ENCODE results near the gene KRTAP10-1.
A peak's percentile ranks its signal among the peaks of the same experiment; 100 is the strongest.

KRTAP10-1 gene

DNA sequence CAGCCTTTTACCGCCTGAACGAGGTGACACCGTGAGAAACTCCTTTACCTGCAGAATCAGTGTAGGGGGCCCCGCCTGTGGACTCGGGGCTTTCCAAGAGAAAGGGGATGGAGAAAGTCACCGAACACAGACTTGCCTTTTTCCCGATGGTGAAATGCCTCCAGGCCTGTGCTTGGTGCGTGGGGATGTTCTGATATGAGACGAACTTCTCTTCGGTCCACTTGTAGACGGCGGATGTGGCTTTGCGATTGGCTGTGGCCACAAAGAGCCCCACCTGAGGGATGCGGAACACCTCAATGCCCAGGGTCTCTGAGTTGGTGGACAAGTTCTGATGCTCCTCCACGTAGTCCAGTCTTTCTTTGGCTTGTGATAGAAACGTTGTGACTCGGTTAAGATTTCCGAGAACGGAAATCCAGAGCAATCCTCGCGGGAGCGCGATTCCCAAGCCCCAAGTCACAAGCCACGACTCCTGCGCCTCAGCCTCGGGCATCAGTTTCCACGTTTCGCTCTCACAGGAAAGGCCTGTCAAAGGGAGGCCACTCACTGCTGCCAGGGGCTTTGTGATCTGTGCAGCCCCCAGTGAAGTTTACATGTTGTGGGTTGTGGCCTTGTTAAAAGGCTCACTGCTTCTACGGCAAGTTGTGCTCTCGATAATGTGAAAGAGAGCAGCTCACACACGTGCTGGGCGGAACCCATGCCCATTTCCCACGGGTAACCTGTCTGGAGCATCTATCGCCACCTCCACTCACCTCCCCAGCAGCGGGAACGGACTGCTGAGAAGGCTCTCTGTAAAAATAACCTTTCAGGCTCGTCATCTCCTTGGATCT, 12.6 kb downstream of the KRTAP10-1 start:
- DNase-seq = no peak

DNA sequence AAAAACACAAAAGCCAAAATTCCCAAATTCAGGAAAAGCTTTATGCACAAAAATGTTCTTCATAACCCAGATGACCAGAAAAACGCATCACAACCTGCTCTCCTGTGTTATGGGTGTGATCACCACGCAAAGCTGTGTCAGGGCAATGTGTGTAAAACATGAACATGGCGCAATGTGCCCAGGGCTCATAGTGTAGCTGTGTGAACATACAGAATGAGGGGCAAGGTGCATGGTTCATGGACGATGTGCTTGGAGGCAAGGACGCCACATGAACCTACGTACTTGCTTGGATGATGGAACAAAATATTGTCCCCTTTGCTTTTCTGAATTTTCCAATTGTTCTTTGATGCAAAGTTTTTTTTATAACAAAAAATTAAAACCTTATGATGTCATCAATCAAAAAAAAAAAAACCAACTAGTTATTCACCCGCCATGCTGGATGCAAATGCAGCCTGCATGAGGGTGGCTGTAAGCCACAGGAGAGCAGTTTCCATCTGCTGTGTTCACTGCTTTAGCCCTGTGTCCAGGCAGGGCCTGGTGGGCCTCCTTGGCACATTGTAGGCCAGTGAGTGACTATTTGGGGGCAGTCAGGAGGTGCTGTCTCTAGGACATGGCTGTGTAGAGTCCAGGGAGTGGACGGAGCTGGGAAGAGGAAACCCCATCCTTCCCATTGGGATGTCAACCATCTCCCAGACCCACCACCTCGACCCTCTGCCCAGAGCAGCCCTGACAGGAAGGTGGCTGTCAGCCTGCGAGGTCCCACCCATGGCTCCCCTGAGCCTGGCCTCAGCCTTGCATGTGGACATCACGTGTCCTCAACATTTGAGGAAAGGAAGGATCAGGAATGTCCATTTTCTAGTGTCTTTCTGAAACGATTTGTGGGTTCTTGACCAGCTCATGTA, 13.6 kb downstream of the KRTAP10-1 start:
- no peak for DNase-seq

DNA sequence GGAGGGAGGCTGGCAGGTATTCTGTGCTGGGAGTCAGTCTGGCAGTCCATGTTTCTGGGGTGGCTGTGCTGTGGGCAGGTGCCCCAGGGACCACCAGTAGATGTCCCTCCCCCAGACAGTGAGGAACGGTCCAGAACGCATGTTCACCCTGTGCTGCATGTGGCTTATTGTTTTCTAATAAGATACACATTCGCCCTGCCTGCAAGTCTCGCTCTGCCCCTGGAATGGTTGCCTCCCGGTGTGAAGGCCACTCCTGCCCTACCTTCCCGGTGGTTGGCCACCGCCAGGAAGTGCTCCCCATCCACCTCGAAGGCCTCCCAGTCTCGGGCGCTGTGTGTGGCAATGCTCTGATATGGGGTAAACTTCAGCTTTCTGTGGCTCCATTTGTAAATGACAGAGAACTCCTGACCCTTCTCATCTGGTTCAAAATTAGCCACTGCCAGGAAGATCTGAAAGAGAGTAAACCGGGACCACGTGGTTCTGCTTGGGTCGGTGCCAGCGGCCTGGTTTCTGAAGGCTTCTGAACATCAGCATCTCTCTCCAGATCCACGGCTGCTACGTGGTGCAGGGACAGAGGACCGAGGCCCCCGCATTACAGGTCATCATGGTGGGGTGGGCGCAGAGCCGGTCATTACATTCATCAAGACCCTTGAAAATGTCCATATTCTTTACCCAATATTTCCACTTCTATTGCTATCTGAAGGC, 14.5 kb downstream of the KRTAP10-1 start:
- no peak for DNase-seq

DNA sequence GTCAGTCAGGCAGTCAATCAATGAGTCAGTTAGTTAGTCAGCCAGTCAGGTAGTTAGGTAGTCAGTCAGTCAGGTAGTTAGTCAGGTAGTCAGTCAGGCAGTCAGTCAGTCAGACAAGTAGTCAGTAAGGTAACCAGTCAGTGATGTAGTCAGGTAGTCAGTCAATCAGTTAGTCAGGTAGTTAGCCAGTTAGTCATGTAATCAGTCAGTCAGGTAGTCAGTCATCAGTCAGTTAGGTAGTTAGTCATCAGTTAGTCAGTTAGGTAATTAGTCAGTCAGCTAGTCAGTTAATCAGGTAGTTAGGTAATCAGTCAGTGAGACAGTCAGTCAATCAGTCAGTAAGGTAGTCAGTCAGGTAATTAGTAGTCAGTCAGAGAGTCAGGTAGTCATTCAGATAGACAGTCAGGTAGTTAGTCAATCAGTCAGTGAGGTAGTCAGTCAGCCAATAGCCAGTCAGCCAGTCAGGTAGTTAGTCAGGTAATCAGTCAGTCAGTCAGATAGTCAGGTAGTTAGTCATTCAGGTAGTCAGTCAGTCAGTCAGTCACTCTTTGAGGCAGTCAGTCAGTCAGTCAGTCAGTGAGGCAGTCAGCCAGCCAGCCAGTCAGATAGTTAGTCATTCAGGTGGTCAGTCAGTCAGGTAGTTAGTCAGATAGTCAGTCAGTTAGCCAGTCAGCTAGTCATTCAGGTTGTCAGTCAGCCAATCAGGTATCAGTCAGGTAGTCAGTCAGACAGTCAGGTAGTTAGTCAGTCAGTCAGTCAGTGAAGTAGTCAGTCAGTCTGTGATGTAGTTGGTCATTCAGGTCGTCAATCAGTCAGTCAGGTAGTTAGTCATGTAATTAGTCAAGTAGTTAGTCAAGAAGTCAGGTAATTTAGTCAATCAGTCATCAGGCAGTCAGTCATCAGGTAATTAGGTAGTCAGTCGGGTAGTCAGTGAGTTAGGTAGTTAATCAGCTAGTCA, 15.3 kb downstream of the KRTAP10-1 start:
- DNase-seq = no peak

DNA sequence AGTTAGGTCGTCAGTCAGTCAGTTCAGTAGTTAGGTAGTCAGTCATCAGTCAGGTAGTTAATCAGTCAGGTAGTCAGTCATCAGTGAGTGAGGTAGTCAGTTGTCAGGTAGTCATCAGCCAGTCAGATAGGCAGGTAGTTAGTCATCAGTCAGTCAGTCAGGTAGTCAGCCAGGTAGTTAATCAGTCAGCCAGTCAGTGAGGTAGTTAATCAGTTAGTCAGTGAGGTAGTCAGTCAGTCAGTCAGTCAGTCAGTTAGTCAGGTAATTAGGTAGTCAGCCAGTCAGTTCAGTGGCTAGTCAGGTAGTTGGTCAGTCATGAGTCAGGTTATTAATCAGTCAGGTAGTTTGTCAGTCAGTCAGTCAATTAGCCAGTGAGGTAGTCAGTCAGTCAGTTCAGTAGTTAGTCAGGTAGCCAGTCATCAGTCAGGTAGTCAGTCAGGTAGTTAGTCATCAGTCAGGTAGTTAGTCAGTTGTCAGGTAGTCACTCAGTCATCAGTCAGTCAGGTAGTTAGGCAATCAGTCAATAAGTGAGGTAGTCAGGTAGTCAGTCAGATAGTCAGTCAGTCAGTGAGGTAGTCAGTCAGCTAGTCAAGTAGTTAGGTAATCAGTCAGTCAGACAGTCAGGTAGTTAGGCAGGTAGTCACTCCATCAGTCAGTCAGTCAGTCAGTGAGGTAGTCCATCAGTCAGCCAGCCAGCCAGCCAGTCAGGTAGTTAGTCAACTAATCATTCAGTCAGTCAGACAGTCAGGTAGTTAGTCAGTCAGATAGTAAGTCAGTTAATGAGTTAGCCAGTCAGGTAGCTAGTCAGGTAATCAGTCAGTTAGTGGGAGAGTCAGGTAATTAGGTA, 16.2 kb downstream of the KRTAP10-1 start:
- no peak for DNase-seq

DNA sequence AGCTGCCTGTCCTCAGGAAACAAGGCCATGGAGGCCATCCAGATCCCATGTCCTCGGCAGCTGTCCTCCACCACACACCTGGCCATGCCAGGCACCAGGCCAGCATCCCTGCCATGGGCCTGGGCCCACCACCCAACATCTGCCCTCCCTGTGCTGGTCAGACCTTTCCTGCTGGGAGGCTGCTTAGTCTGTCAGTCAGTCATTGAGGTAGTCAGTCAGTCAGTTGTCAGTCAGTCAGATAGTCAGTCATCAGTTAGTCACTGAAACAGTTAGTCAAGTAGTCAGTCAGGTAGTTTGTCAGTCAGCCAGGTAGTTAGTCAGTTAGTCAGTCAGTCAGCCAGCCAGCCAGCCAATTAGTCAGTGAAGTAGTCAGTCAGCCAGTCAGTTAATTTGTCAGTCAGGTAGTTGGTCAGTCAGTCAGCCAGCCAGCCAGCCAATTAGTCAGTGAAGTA, 17.2 kb downstream of the KRTAP10-1 start:
- no peak for DNase-seq

DNA sequence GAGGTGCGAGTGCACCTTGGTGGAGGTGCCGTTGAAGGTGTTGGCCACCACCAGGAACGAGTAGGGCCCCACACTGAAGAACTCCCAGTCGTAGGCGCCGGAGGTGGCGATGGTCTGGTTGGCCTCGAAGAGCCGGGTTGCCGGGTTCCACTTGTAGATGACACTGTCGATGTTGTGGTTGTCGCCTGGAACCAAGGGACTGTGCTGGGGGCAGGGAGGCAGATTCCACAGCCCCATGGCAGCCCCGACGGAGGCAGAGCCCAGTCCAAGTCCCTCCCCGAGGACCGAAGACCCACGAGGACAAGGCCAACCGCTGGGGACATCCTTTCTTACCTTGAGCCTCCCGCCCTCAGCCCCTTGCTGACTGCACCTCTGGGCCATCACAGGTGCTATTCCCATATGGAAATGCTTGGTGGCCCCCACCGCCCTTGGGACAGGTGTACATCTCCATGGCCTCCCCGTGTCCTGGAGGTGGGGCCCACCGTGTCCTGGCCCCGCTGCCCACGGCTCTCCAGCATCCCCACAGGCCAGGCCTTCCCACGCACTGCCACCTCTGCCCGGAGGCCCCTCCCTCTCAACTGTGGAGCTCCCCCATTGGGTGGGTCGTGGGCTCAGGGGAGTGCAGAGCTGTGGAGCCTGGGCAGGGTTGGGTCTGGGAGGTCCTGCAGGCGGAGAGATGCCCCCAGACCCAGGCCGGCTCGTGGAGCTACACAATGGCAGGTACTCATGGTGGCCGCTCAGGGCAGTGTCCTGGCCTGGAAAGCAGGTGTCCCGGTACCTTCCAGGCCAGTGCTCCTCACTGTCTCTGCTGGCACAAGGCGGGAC, 17.9 kb downstream of the KRTAP10-1 start:
- no peak for DNase-seq

DNA sequence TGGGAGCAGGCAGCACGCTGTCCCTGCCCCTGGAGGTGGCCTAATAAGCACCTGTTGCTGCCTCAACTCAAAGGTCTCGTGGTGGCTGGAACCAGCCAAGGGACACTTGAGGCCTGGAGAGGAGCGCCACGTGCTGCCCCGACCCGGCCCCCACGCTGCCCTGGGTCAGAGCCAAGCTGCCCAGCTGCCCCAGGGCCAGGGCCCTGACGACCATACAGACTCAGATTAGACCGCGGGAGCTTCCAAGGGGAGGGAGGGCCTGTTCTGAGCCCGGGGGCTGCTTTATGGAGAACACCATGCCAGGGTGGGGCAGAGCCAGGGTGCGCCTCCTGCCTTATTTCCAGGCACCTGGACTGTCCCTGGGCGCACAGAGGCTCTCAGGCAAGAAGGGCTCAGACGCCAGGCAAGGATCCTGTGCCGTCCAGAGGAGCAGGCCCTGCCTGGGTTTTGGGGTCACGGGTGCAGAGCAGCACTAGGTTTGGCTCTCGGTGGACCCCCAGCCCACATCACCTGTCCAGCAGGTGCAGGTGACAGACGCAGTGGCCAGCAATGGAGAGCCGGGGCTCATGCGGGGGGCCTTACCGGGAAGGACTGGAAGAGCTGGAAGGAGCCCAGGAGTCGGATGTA, 18.6 kb downstream of the KRTAP10-1 start:
- DNase-seq = no peak

DNA sequence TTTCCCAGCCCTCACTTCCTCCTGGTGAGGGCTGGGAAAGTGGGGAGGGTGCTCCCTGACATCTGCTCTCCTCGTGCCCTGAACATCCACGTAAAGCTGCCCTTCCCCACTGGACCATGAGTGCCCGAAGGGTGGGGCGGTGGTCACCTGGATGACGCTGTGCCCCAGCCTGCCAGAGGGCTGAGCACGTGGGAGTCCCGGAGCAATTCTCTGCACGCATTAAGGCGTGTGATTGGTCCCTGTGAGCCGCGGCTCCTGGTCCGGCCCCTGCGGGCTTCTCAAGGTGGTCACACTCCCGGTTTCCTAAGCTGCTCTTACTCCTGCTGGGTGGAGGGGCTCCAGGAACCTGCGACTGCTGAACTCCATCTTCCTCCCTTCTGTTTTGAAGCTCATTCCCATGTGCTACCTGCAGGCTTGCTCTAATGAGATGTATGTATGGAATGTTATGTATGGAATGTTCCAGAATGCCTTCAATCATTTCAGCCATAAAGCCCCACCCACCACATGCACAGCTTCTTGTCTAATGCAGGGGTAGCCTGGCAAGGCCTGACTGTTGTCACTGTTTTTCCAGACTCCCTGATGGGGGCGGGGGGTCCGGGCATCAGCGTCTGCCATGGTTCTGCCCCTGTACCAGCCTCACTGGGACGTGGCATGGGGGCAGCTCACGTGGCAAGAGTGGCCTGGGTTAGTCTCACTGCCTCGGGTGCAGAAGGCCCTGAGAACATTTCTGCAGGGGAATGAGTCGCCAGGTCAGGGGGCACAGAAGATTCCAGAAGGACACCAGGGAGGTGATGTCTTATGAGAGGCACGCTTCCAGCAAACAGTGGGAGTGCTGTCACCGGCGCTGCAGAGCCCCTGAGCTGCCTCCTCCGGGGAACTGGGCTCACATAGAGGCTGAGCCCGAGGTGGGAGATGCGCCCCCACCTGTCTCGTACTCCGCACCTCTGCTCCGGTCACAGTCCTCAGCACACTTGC, 19.4 kb downstream of the KRTAP10-1 start:
- DNase-seq = no peak

DNA sequence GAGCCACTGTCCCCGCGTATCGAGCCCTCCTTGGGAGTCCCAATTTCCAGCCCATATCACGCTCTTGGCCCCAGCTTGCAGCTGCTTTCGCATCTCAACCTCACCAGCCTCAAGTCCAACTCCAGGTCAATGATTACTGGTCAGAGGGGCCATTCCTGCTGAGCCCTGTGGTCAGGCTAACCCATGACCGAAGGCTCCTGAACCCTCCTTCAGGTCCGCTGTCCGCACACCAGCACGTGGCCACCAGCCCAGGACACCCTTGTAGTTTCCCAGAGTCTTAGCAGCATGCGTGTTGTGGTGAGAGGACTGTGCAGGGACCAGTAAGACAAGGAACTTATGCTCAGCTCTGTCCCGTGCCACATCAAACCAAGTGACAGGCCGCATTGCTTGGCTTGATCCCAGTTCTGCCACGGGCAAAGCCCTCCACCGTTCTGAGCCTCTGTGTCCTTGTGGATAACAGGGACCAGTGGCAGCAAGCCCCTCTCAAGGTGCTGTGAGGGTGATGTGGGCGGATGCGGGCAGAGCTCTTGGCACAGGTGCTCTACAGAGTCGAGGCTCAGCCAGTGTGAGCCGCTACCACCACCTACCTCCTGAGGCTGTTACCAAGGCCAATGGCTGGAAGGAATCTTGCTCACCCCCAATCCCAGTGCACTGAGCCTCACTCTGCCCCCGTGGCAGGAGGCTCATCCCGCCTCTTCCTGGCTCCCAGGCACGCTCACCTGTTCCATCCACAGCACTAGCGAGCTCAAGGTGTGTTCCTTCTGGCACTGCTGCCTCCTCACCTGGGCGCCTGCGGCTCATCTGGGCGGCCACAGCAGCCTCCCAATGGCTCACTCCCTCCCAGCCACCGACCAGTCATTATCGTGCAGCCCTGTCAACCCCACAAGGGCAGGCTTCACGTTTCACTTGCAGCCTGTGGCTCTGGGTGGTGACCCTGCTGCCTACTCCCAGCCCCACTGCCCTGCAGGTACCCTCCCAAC, 20.4 kb downstream of the KRTAP10-1 start:
- no peak for DNase-seq

DNA sequence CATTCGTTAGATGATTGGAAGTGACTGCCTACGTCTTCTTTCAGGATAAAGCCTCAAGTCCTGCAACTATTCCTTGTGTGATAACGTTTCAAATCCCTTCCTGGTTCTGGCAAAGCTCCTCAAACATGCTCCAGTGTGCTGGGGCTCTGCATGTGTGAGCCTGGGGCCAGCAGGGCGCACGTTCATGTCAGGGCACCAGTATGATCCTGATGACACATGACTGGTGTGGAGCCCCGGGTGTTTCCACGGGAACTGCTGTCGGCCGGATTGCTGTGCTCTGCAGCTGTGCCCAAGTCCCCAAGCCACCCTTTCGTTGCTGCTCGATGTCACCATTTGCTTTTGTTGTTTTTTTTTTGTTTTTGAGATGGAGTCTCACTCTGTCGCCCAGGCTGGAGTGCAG, 21.3 kb downstream of the KRTAP10-1 start:
- DNase-seq = no peak

DNA sequence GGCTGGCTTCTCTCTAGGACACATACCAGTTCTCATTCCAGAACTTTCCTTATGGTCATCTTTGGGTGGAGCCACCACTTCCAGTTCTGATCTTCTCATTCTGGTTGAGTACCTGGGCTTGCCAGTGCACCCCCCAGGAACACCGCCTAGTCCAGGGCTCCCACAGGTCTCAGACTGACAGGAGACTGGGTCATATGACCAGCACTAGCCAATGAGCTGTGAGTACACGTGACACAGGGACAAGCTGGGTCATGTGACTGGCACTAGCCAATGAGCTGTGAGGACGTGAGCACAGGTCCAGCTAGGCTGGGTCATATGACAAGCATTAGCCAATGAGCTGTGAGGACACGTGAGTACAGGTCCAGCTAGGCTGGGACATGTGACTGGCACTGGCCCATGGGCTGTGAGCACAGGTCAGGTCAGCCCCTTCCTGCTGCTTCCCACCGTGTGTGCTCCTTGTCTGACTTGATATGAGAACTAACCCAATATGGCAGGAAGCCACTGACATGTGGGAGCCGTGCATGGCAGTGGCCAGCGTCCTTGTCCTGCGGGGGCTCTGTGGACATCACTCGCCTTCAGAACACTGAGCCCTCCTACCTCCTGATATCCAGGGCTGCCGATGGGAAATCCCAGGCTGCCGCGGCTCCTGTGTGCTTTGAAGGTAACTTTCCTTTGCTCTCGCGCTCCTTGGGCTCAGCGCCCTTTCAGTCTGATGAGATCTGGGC, 22.7 kb downstream of the KRTAP10-1 start:
- peak; percentile 75 for DNase-seq

DNA sequence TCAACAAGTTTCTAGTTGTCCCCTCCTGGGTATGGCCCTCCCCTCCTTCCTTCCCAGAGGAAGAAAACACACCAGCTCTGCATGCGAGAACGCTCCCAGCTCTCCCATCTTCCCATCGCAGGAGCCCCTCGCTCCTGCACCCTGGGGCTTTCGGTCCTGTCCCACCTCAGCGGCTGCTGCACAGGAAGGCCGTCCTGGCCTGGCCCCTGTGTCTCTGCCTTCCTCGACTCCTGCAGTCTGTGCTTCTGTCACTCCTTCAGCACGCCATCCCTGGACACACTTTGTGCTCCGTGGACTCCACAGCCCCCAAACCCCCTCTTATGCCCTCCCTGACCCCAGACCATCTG, 23.2 kb downstream of the KRTAP10-1 start:
- DNase-seq = no peak

DNA sequence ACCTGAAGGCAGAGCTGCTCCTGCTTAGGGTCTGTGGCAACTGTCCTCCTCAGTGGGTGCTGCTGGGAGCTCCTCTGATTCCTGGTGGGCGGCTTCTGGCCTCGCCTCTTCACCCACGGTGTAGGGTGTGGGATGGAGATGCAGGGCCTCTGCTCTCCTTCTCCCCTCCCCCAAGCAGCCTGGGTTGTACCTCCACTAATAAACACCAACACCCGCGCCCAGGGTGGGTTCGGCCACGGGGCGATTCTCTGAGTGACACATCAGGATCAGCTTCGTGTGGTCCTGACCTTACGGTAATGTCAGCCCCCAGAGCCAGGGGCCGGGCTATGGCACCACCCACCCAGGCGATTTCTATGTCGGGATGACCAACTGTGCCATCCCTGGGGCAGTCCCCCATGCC, 23.7 kb downstream of the KRTAP10-1 start:
- no peak for DNase-seq

DNA sequence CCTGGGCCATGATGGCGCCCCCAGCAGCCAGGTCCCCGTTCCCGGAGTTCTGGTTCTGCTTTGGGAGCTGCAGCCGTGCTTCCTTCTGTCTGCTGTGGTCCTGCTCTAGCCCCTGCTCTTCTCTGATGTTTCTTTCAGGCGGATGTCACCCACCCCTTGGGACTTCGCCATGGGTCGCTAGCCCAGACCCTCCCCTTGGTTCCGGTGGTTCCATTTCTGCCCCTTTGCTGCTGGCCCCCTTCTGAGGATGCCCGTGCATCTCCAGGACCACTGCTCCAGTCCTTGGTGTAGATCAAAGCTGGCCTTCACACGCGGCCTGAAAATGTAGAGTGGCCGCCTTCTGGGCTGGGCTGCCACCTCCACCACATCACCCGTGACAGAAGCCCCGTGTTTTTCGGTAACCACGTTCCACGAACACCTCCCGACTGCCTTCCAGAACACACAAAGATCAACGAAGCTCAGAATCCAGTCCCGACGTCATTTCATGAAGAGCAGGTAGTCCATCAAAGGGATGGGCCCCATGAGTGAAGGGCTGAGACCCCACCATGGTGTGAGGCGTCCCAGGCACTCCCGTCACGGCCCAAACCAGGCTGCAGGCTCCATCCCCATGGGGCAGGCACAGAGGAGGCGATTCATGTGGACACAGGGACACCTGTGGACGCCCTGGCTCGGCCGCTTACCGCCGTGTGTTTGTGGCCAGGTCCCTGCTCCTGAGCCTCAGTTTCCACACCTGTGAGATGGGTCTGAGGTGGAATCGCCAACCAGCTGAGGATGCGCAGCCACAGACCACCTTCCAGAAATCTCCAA, 24.4 kb downstream of the KRTAP10-1 start:
- DNase-seq = no peak
